ENCODE results near the gene ZGPAT.

DNA sequence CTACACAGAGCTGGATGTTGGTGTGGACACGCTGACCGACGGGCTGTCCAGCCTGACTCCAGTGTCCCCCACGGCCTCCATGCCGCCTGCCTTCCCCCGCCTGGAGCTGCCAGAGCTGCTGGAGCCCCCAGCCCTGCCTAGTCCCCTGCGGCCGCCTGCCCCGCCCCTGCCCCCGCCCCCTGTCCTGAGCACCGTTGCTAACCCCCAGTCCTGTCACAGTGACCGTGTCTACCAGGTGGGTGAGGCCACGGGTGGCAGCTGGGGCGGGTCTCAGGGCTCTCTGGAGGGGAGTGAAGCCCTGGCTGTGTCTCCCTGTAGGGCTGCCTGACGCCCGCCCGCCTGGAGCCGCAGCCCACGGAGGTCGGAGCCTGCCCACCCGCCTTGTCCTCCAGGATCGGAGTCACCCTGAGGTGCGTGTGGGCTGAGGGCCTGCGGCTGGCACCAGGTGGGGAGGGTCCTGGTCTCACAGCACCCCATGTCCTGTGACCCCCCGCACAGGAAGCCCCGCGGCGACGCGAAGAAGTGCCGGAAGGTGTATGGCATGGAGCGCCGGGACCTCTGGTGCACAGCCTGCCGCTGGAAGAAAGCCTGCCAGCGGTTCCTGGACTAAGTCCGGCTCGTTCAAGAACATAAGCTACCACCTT, 34.7 kb downstream of the ZGPAT start:
- TF ChIP-seq ZNF644 (CRISPR knock-in tag; IDR thresholded peaks at IDR 0.05; ENCODE audit: low read depth), result no peak
- TF ChIP-seq PCBP1 (IDR thresholded peaks at IDR 0.05; ENCODE audit: borderline replicate concordance, low read depth, low read length), result no peak
- TF ChIP-seq, protein P1, sequence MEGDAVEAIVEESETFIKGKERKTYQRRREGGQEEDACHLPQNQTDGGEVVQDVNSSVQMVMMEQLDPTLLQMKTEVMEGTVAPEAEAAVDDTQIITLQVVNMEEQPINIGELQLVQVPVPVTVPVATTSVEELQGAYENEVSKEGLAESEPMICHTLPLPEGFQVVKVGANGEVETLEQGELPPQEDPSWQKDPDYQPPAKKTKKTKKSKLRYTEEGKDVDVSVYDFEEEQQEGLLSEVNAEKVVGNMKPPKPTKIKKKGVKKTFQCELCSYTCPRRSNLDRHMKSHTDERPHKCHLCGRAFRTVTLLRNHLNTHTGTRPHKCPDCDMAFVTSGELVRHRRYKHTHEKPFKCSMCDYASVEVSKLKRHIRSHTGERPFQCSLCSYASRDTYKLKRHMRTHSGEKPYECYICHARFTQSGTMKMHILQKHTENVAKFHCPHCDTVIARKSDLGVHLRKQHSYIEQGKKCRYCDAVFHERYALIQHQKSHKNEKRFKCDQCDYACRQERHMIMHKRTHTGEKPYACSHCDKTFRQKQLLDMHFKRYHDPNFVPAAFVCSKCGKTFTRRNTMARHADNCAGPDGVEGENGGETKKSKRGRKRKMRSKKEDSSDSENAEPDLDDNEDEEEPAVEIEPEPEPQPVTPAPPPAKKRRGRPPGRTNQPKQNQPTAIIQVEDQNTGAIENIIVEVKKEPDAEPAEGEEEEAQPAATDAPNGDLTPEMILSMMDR (CRISPR knock-in tag; IDR thresholded peaks at IDR 0.05), result no peak
- TF ChIP-seq PRMT3 (CRISPR knock-in tag; IDR thresholded peaks at IDR 0.05; ENCODE audit: borderline replicate concordance, low read depth), result no peak
- TF ChIP-seq MEIS1 (CRISPR knock-in tag; IDR thresholded peaks at IDR 0.05; ENCODE audit: borderline replicate concordance), result no peak
